KOPT-K1 (cell line): ENCODE measurements around the gene WDR17.

ENCODE experiments used
- H3K27ac ChIP-seq: fragments of 200-600 bp; sonication (generic); 2 replicates; pipeline ENCODE4 v1.5.1; 2016; ENCODE audit warnings: antibody characterized with exemption, mild to moderate bottlenecking, low read depth, low read length; ENCODE audit not compliant: poor library complexity, severe bottlenecking
- H3K36me3 ChIP-seq: fragments of 200-600 bp; sonication (generic); 2 replicates; pipeline ENCODE4 v1.5.1; 2017; ENCODE audit warnings: antibody characterized with exemption, mild to moderate bottlenecking, low read length, moderate library complexity; ENCODE audit not compliant: insufficient read depth
- H3K9me3 ChIP-seq: fragments of 200-600 bp; sonication (generic); 2 replicates; pipeline ENCODE4 v1.5.1; 2017; ENCODE audit warnings: antibody characterized with exemption, low read length, mild to moderate bottlenecking; ENCODE audit not compliant: insufficient read depth, poor library complexity, severe bottlenecking

WDR17 gene

DNA sequence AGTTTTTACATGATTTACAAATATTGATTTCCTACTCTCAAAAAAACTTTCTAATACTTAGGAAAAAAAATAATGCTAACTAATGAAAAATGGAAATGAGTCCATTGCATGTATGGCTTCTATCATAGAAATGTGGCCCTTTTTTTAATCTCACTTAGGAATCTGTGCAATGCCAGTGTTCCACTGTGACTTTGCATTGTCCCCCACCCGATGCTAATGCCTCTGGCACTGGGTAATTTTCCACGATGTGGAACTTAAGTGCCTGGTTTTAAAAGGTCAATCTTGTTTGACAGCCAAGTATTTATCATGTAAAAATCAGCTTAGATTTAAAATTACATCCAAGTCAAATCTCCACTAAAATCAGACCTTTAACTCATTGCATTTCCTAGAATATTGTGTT, 76.6 kb downstream of the WDR17 start:
- H3K9me3 ChIP-seq: no peaks in the 10 kb centered on the region
- H3K27ac ChIP-seq: no peak overlapping the region
- no peaks in the 10 kb centered on the region for H3K36me3 ChIP-seq

DNA sequence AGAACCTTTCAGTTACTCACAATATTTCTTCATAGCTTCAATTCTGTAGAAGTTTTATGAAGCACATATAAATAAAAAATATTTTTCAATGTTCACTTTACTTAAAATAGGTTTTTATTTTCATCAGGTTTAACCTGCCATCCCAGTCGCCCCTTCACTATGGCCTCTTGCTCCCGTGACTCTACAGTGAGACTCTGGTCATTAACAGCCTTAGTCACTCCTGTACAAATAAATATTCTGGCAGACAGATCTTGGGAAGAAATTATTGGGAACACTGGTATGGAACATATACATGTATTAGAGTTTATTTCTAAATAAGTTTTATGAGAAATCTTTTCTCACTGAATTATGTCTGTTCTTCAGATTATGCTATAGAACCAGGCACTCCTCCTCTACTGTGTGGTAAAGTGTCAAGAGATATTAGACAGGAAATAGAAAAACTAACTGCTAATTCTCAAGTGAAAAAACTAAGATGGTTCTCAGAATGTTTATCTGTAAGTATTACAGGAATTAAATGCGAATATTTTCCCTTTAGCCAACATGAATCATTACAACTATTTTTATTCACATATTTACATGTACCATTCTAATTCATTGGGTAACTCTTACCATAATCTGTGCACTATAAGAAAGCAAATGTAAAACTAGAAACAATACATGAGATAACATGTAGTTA, 84.2 kb downstream of the WDR17 start:
- H3K36me3 ChIP-seq: no peaks in the 10 kb centered on the region
- H3K9me3 ChIP-seq: no peaks in the 10 kb centered on the region
- no peak overlapping the region for H3K27ac ChIP-seq

DNA sequence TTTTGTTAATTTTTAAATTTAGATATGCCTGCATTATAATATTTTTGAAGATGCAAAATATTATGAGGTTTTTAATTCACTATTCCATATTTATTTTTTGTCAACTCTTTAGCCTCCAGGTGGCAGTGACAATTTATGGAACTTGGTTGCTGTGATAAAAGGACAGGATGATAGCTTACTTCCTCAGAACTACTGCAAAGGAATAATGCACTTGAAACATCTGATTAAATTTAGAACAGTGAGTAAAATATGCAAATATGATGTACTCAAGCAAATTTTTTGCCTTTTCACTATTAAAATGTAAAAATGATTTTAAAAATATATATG, 84.7 kb downstream of the WDR17 start:
- no peak overlapping the region for H3K27ac ChIP-seq
- H3K9me3 ChIP-seq: no peaks in the 10 kb centered on the region
- H3K36me3 ChIP-seq: no peaks in the 10 kb centered on the region

DNA sequence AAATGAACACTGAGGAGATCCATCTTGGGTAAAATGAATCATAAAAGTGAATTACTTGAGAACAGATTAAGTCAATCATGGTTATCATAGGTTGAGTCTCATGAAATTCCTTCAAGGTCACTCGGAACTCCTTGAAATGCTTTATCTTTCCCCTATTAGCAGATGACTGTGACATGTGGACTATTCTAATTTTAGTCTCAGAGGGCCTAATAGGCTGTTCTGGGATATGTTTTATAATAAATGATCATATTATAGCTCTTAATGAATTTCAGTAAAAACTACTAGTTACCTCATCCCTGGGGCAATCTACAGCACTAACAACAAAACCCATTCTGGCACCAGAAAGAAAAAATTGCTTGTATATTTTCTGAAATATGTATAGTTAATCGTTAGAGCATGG, 85.1 kb downstream of the WDR17 start:
- no peak overlapping the region for H3K27ac ChIP-seq
- no peaks in the 10 kb centered on the region for H3K36me3 ChIP-seq
- H3K9me3 ChIP-seq: no peaks in the 10 kb centered on the region

DNA sequence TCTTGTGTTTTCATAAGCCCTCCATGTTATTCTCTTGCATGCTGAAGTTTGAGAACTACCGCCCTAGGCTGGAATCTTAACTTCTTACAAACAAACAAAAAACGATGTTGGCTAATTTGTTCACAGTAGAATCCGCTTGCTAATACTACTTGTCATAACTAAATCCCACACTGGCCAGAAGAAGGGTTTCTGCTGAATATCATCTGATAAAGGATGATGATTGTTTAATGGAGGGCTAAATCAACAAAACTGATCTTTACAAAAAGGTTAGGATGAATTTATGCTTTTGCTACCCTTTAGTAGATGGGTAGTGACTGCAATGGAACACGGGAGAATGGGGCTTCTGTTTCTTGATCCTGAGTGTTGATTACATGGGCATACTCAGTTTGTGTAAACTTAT, 87.5 kb downstream of the WDR17 start:
- Histone ChIP-seq H3K9me3 (no peaks in the 10 kb centered on the region), H3K27ac (no peak overlapping the region), H3K36me3 (no peaks in the 10 kb centered on the region)

DNA sequence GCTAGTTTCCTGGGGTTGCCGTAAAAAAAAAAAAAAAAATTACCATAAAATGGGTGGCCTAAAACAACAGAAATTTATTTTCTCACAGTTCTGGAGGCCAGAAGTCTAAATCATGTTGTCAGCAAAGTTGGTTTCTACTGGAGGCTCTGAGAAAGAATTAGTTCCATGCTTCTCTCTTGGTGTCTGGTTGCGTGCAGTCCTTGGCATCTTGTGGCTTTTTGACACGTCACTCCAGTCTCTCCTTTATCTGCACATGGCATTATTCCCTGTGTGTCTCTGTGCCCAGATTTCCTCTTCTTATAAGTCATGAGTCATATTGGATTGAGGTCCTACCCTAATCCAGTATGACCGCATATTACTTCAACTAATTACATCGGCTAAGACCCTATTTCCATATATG, 91.0 kb downstream of the WDR17 start:
- no peak overlapping the region for H3K27ac ChIP-seq
- H3K9me3 ChIP-seq: no peaks in the 10 kb centered on the region
- no peaks in the 10 kb centered on the region for H3K36me3 ChIP-seq

DNA sequence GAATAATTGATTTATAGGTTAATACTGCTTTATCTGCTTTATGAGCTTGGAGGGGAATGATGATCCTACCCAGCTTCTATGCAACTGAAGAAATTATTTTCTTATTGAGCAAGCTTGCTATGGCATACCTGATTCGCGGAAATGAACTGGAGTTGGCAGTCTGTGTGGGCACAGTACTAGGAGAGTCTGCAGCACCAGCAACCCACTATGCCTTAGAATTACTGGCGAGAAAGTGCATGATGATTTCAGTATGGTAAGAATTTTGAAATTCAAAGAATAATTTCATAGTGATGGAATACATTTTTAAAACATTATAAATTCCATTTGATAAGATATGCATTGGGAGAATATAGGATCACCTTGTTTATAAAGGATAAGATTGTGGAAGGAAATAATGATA, 97.4 kb downstream of the WDR17 start:
- H3K9me3 ChIP-seq: no peaks in the 10 kb centered on the region
- no peak overlapping the region for H3K27ac ChIP-seq
- H3K36me3 ChIP-seq: no peaks in the 10 kb centered on the region

DNA sequence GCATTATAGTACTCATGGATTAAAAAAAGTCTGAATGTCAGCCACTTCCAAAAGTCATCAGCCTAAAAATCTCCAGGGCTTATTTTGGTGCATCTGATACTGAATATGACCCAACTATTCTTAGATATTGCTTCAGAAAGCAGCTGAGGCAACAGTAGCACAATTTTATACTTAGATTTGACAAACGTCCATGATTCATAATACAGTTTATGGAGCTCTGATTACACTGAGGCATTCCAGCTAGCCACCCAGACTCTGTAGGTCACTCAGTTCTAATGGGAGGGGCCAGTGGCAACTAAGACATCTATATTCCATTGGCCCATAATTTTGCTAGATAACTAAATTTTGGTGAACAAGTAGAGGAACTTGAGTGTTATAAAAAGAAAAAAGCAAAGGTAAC, 119.4 kb downstream of the WDR17 start:
- no peak overlapping the region for H3K27ac ChIP-seq

DNA sequence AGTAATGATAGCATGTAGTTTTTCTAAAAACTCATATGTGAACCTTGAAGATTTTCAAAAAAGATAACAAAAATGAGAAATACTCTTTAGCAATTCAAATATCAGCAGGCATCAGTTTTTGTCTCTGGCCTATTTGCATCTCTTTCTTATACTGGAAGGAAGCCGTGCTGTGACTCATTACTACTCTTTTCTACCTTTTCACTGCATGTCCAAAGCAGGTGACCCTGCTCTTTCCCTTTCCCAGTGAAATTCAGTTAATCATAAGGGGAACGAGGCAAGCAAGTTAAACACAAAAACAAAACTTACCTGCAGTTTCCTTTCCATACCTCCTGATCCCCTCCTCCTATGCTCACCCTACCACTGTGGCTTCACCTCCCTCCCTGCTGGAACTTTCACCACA, 120.4 kb downstream of the WDR17 start:
- Histone ChIP-seq H3K9me3 (no peaks in the 10 kb centered on the region), H3K27ac (no peak overlapping the region), H3K36me3 (no peaks in the 10 kb centered on the region)

More for the DNA sequence above, 119.4 kb downstream of the WDR17 start:
- Histone ChIP-seq H3K36me3 (no peaks in the 10 kb centered on the region), H3K9me3 (no peaks in the 10 kb centered on the region)

DNA sequence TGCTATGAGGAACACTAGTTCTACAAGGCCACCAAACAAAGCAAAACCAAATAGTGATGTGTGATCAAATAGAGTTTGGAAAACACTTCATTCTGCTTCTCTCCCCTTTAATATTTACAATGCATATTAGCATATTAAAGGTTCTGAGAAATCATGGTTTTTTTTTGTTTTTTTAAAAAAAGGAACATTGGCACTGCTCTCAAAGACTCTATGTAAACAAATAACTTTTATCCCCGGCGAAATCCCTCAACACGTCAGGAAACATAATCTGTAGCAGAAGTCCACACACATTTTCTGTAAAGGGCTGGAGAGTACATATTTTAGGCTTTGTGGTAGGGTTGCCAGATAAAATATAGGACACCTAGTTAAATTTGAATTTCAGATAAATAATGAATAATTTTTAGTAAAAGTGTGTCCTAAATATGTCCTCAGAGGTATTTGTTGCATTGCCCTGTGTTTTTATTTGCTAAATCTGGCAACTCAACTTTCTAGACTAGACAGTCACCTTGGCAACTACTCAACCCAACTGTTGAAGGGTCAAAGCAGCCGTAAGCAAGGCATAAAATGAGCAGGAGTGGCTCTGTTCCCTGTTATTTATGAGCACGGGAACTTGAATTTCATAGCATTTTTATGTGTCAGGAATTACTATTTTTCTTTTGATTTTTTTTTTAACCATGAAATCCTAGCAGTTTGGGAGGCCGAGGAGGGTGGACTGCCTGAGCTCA, 121.2 kb downstream of the WDR17 start:
- Histone ChIP-seq H3K36me3 (no peaks in the 10 kb centered on the region), H3K9me3 (no peaks in the 10 kb centered on the region), H3K27ac (no peak overlapping the region)

DNA sequence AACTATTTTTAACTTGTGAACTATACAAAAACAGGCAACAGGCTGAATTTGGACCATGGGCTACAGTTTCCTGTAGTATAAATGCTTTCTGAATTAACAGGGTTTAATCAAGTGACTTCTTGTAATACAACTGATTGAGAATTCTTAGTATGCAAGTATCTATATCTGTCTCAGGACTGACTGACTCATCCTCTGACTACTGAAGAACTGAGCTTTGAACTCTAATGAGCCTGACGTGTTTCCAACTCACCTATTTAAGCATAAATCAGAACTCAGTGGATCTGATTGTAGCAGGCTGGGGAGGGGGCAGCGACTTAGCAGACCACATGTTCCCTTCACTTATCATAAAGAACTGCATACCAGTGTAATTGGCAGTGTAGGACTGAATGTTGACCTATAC, 122.0 kb downstream of the WDR17 start:
- H3K27ac ChIP-seq: no peak overlapping the region
- no peaks in the 10 kb centered on the region for H3K9me3 ChIP-seq
- H3K36me3 ChIP-seq: no peaks in the 10 kb centered on the region

DNA sequence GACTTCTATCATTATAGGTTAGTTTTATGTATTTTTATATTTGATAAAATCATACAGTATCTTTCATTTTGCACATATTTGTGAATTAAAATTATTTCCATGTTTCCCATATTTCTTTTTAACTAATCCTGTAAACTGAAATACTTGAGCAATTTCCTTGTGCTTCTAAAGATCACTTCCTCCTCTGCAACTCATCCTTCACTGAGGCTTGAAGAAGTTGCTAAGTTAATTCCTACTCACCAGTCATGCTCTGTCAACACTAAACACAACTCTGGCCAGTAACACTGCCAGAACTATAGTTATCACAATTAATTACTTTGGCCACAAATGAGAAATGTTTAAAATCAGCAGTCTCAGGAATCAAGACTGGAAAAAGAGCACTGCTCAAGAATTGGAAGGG, 123.0 kb downstream of the WDR17 start:
- Histone ChIP-seq H3K27ac (no peak overlapping the region), H3K36me3 (no peaks in the 10 kb centered on the region), H3K9me3 (no peaks in the 10 kb centered on the region)

DNA sequence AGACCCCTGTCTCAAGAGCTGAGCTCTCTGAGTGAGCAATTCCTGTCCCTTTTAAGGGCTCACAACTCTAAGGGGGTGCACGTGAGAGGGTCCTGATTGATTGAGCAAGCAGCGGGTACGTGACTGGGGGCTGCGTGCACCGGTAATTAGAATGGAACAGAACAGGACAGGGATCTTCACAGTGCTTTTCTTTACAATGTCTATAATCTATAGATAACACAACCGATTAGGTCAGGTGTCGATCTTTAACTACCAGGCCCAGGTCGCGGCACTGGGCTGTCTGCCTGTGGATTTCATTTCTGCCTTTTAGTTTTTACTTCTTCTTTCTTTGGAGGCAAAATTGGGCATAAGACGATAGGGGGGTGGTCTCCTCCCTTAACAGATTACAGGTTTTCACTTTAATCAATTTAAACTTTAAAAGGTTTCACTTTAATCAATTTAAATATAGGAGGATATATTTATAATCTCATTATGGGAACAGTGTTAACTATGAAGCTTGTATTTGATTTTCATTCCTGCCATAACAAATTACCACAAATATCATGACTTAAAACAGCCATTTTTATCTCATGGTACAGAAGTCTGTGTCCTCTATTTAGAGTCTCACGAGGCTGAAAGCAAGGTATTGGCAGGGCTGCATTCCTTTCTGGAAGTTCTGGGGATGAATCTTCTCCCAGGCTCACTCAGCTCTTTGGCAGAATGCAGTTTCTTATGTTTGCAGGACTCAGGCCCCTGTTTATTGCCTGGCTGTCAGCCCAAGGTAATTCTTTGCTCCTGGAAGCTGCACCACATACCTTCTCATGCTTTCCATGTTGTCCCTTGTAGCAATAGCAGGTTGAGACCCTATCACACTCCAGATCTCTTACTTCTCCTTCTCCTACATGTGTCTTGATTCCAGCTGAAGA, 124.5 kb downstream of the WDR17 start:
- H3K36me3 ChIP-seq: no peaks in the 10 kb centered on the region
- no peaks in the 10 kb centered on the region for H3K9me3 ChIP-seq
- H3K27ac ChIP-seq: no peak overlapping the region

DNA sequence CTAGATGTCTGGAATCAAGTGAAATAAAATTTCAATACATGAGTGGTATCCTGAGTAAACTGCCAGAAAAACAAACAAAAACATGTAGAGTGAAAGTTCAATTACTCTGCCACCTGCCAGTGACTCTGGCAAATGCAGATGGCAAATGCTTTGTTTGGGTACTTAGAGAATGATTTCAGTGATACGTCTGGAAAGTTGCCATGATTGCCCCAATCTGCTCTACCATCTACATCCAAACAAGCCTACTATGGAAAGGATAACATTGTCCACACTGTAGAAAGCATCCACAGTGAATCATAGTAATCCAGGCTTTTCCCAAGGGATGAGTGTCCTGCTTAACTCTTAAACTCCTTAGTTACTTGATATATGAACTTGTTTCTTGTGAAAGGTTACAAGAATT, 126.3 kb downstream of the WDR17 start:
- H3K9me3 ChIP-seq: no peaks in the 10 kb centered on the region
- H3K27ac ChIP-seq: no peak overlapping the region
- H3K36me3 ChIP-seq: no peaks in the 10 kb centered on the region

DNA sequence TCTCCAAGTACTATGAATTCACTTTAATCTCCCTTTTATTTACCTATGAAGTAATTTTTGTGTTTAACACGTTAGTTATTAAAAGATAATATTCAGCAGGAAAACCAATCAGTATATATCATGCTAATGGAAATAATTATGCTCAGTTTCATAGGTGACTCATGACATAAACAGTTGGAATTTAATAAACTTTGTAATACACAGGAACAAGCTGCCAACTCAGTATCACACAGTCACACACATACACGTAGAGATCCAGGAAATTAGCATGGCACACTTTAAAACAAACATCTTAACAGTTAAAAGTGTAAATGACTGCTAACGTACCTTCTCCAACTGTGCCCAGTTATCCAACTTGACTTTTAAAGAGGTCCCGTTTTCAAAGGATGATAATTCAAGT, 127.5 kb downstream of the WDR17 start:
- Histone ChIP-seq H3K36me3 (no peaks in the 10 kb centered on the region), H3K27ac (no peak overlapping the region), H3K9me3 (no peaks in the 10 kb centered on the region)
